Measurements from ENCODE around the gene TRAPPC1.

TRAPPC1 gene

GRCh38 chr17:7897090-7897489, 34.7 kb downstream of the TRAPPC1 start:
- no peak for DNase-seq

GRCh38 chr17:7894866-7895265, 36.9 kb downstream of the TRAPPC1 start:
- no peak for DNase-seq

GRCh38 chr17:7894226-7894625, 37.5 kb downstream of the TRAPPC1 start:
- no peak for DNase-seq

GRCh38 chr17:7893187-7893880, 38.4 kb downstream of the TRAPPC1 start:
- peak; percentile 66 for DNase-seq

GRCh38 chr17:7889166-7889955, 42.4 kb downstream of the TRAPPC1 start:
- DNase-seq: peak; percentile 95

GRCh38 chr17:7888184-7888920, 43.4 kb downstream of the TRAPPC1 start, which contains the start of gene CHD3:
CHD3 (plus strand) TSS chr17:7888789; CDS start chr17:7889001, 212 bp downstream.
- no peak for DNase-seq

- peak; percentile 98 for DNase-seq
Measured at GRCh38 chr17:7887482-7888183, 44.1 kb downstream of the TRAPPC1 start.

- no peak for DNase-seq
Measured at GRCh38 chr17:7887038-7887481, 44.7 kb downstream of the TRAPPC1 start.

- DNase-seq: peak; percentile 66
Measured at GRCh38 chr17:7886227-7887037, 45.3 kb downstream of the TRAPPC1 start.

GRCh38 chr17:7885367-7886226, 46.1 kb downstream of the TRAPPC1 start:
- DNase-seq: peak; percentile 75

GRCh38 chr17:7884581-7885366, 47.0 kb downstream of the TRAPPC1 start:
- peak; percentile 56 for DNase-seq

GRCh38 chr17:7883781-7884386, 47.9 kb downstream of the TRAPPC1 start:
- DNase-seq: peak; percentile 45

GRCh38 chr17:7882629-7883028, 49.1 kb downstream of the TRAPPC1 start:
- DNase-seq: no peak

- DNase-seq: no peak
Measured at GRCh38 chr17:7882068-7882467, 49.7 kb downstream of the TRAPPC1 start.

GRCh38 chr17:7881276-7882054, 50.3 kb downstream of the TRAPPC1 start:
- peak; percentile 61 for DNase-seq

Data from right hindlimb (tissue), 1 donor.